Spinal cord (tissue), 10 donors: ENCODE measurements around the gene SLC25A25. TPM values are rescaled to one million over a fixed set of nuclear protein-coding genes. Genes with fewer than 3 reads are reported as not detected.
"Not testable (repeated sequence)": the region's sequence is repeated elsewhere in the genome, so short reads cannot be mapped to it uniquely, and the experiment has no call there.

ENCODE experiments used
- DNase-seq, 6 donors: peaks; one replicate each; pipeline versions ENCODE4 v3.0.0 to v3.0.0-alpha.2; 2013 to 2015; ENCODE audit warnings: low spot score in 6 of 6, low read depth in 4 of 6
- H3K27ac ChIP-seq: one replicate; pipeline ENCODE4 v1.5.1; 2013; ENCODE audit warnings: low read depth, low read length, control low read depth
- H3K27me3 ChIP-seq: one replicate; pipeline ENCODE4 v1.6.1; 2013; ENCODE audit warnings: low read length; ENCODE audit not compliant: control insufficient read depth, insufficient read depth
- H3K36me3 ChIP-seq: one replicate; pipeline ENCODE4 v1.6.1; 2013; ENCODE audit warnings: low read length; ENCODE audit not compliant: control insufficient read depth, insufficient read depth
- H3K4me1 ChIP-seq: one replicate; pipeline ENCODE4 v1.6.1; 2013; ENCODE audit warnings: low read length; ENCODE audit not compliant: control insufficient read depth, insufficient read depth
- H3K4me3 ChIP-seq: one replicate; pipeline ENCODE4 v1.5.1; 2013; ENCODE audit warnings: low read depth, low read length, control low read depth
- H3K9me3 ChIP-seq: one replicate; pipeline ENCODE4 v1.6.1; 2013; ENCODE audit warnings: low read length; ENCODE audit not compliant: control insufficient read depth, insufficient read depth
- WGBS: methylation state at CpG from one replicate; pipeline ENCODE4 v1.1.5; 2013; ENCODE audit warnings: missing lambda C conversion rate; ENCODE audit not compliant: insufficient coverage; 5-methylcytosine and 5-hydroxymethylcytosine counted together
- polyA plus RNA-seq, 2 donors: library from polyadenylated mRNA; unstranded; fragments of 120-200 nt; gene quantifications; one replicate each; pipeline ENCODE4 v1.2.1, GENCODE V29; 2013; ENCODE audit not compliant: insufficient read length in 2 of 2
- total RNA-seq, 2 donors: library from RNA; depleted of rRNA in 1 of 2; stranded (reverse); fragments of 120-200 nt in 1 of 2; fragments of >200 nt in 1 of 2; gene quantifications; one replicate each; pipeline versions ENCODE4 v1.2.3 to v1.2.4, GENCODE V29; 2013 to 2014
- donor health status: healthy.

SLC25A25 gene
- total and polyA plus RNA-seq, 4 donors: 28.2 to 47.7 (median 36.8) TPM

DNA sequence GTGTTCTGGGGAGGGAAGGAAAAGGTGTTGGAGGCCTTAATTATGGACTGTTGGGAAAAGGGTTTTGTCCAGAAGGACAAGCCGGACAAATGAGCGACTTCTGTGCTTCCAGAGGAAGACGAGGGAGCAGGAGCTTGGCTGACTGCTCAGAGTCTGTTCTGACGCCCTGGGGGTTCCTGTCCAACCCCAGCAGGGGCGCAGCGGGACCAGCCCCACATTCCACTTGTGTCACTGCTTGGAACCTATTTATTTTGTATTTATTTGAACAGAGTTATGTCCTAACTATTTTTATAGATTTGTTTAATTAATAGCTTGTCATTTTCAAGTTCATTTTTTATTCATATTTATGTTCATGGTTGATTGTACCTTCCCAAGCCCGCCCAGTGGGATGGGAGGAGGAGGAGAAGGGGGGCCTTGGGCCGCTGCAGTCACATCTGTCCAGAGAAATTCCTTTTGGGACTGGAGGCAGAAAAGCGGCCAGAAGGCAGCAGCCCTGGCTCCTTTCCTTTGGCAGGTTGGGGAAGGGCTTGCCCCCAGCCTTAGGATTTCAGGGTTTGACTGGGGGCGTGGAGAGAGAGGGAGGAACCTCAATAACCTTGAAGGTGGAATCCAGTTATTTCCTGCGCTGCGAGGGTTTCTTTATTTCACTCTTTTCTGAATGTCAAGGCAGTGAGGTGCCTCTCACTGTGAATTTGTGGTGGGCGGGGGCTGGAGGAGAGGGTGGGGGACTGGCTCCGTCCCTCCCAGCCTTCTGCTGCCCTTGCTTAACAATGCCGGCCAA, 40.4 kb downstream of the SLC25A25 start:
- H3K36me3 ChIP-seq: peaks cover 70% of the 10 kb centered on the region
- H3K27me3 ChIP-seq: no peaks in the 10 kb centered on the region
- no peak overlapping the region for H3K27ac ChIP-seq
- H3K4me1 ChIP-seq: peaks cover 17% of the 10 kb centered on the region
- H3K4me3 ChIP-seq: no peak overlapping the region
- 74% methylated on average over 7 of the region's 15 CpGs for WGBS
- DNase-seq: no peak
- H3K9me3 ChIP-seq: no peaks in the 10 kb centered on the region

DNA sequence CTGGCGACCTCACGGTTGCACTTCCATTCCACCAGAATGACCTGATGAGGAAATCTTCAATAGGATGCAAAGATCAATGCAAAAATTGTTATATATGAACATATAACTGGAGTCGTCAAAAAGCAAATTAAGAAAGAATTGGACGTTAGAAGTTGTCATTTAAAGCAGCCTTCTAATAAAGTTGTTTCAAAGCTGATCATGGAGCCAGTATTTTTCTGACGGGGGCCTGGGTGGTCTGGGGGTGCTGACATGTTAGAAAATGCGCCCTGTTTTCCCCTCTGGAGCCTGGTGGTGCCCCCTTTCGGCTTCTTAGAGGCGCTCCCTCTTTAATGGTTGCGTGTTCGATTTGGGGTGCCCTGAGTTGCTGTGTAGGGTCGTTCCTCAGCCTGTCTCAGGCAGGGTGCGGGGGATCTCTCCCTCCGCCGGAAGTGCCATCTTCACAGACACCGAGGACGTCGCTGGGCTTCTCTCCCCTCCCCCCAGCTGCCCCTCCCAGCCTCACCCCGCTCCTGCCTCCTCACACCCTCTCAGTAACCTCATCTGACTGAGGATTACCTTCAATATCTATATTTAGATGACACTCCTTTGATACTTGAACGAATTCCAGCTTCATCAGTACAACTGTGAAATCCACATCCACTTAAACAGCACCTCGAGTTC, 41.1 kb downstream of the SLC25A25 start:
- no peaks in the 10 kb centered on the region for H3K27me3 ChIP-seq
- H3K36me3 ChIP-seq: peaks cover 70% of the 10 kb centered on the region
- H3K4me3 ChIP-seq: no peak overlapping the region
- no peak for DNase-seq
- no peak overlapping the region for H3K27ac ChIP-seq
- H3K9me3 ChIP-seq: no peaks in the 10 kb centered on the region
- peaks cover 12% of the 10 kb centered on the region for H3K4me1 ChIP-seq
- 64% methylated on average over 14 of the region's 20 CpGs for WGBS

DNA sequence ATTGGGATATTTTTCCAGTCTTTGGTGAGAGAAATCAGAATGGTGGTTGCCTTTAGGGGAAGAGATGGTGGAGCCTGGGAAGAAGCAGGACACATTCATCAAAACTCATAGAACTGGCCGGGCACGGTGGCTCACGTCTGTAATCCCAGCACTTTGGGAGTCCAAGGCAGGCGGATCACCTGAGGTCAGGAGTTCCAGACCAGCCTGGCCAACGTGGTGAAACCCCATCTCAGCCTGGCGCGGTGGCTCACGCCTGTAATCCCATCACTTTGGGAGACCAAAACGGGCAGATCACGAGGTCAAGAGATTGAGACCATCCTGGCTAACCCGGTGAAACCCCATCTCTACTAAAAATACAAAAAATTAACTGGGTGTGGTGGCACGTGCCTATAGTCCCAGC, 43.7 kb downstream of the SLC25A25 start:
- peaks cover 64% of the 10 kb centered on the region for H3K36me3 ChIP-seq
- H3K27ac ChIP-seq, H3K4me1 ChIP-seq, H3K4me3 ChIP-seq, H3K27me3 ChIP-seq, H3K9me3 ChIP-seq, DNase-seq: not testable (repeated sequence)
- 83% methylated on average over 11 of the region's 12 CpGs for WGBS

DNA sequence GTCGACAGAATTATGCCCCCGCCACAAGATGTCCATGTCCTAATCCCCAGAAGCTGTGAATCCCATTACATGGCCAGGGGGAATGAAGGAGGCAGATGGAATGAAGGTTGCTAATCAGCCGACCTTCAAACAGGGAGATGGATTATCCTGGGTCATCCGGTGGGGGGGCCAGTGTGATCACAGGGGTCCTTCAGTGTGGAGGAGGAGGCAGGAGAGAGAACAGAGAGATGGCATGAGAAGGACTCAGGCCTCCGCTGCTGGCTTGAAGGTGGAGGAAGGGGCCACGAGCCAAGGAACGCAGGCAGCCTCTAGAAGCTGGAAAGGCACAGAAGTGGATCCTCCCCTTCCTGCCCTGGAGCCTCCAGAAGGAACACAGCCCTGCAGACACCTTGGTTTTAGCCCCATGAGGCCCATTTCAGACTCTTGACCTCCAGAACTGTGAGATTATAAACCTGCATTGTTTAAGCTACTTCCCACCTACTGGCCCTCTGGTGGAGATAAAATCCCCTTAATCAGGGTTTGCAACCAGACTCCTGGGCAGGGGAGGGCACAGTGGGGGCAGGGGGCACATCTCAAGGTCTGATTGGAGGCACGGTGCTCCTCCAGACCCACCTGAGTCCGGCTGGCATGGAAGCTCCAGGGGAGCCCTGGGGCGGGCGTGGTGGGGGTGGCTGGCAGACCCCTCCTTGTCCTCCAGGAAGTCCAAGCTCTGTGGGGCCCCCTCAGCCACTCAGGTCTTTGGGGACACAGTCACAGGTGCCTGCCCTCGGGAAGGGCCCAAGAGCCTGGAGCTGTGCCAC, 45.7 kb downstream of the SLC25A25 start:
- no peak overlapping the region for H3K27ac ChIP-seq
- DNase-seq: no peak
- peaks cover 44% of the 10 kb centered on the region for H3K36me3 ChIP-seq
- H3K4me3 ChIP-seq: no peak overlapping the region
- H3K4me1 ChIP-seq: peaks cover 14% of the 10 kb centered on the region
- no peaks in the 10 kb centered on the region for H3K9me3 ChIP-seq
- WGBS: 94% methylated on average over 10 of the region's 12 CpGs
- no peaks in the 10 kb centered on the region for H3K27me3 ChIP-seq

DNA sequence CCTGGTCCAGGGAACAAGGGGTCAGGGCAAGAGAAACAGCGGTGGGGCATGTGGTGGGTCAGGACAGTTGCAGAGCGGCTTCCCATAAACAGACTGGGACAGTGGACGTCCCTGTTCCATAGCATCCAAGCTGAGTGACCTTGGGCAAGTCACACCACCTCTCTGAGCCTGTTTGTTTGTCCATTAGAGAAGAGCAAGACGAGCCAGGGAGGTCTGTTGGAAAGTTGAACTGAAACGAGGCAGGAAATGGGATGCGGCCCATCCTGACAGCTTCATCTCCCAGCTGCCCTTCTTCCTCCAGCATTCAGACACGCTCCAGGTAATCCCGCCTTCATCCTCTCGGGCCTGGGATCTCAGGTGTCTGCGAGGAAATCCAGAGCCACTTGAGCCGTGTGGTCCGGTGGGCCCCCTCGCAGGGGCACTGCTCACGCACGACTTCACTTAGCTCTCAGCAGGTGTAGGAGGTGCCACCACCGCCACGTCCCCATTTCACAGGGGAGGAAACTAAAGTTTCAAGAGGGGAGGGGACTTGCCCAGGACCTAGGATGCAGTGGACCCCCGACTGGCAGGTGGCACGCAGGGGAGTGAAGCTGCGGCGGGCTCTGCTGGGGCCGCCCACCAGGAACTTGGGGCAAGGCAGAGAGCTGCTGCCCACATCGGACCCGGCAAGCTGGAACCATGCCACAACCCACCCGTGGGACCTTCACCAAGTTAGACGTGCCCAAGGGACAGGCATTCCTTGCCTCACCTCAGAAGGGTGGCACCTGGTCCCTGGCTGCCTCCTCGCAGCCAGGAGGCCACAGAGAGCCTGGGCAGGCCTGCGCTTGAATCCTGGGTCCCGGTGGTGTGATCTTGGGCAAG, 46.5 kb downstream of the SLC25A25 start:
- DNase-seq: no peak
- 89% methylated on average over 29 of the region's 29 CpGs for WGBS
- Histone ChIP-seq H3K27me3 (no peaks in the 10 kb centered on the region), H3K9me3 (no peaks in the 10 kb centered on the region), H3K36me3 (peaks cover 45% of the 10 kb centered on the region), H3K4me1 (peaks cover 12% of the 10 kb centered on the region), H3K27ac (no peak overlapping the region), H3K4me3 (no peak overlapping the region)

DNA sequence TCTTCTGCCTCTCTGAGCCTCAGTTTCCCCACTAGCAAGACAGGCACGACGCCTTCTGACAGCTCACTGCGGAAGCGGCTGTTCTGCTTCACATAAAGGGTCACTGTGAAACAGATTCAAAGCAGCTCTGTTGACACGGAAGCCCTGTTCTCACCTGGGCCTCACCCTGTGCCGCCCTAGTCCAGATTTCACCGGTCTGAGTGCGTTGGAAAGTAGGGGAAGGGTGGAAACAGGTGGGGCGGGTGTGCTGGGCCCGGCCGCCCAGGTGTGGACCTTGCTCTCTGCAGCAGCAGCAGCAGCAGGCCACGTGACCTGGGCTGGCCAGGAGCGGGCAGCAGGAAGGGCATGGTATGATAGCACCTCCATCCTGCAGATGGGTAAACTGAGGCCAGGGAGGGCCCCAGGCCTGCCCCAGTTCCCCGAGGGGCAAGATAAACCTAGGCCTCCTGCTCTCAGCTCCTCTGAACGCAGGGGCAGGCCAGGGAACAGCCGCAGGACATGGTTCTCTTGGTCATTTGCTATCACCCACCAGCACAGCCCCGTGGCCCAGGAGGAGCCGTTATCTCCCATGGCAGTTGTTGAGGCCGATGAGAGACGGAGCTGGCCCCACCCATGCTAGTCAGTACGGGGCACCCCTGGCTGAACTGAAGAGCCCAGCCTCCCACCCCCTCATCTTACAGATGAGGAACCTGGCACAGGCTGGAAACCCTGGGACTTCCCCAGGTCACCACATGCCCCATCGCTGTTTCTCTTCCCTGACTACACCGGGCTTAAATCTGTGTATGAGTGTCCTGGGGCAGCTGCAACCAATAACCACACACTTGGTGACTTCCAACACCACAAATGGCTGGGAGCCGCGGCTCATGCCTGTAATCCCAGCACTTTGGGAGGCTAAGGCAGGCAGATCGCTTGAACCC, 47.4 kb downstream of the SLC25A25 start:
- Histone ChIP-seq H3K4me1 (peaks cover 12% of the 10 kb centered on the region), H3K27ac (no peak overlapping the region), H3K4me3 (no peak overlapping the region), H3K9me3 (no peaks in the 10 kb centered on the region), H3K36me3 (peaks cover 47% of the 10 kb centered on the region), H3K27me3 (no peaks in the 10 kb centered on the region)
- DNase-seq: no peak
- 93% methylated on average over 24 of the region's 26 CpGs for WGBS

DNA sequence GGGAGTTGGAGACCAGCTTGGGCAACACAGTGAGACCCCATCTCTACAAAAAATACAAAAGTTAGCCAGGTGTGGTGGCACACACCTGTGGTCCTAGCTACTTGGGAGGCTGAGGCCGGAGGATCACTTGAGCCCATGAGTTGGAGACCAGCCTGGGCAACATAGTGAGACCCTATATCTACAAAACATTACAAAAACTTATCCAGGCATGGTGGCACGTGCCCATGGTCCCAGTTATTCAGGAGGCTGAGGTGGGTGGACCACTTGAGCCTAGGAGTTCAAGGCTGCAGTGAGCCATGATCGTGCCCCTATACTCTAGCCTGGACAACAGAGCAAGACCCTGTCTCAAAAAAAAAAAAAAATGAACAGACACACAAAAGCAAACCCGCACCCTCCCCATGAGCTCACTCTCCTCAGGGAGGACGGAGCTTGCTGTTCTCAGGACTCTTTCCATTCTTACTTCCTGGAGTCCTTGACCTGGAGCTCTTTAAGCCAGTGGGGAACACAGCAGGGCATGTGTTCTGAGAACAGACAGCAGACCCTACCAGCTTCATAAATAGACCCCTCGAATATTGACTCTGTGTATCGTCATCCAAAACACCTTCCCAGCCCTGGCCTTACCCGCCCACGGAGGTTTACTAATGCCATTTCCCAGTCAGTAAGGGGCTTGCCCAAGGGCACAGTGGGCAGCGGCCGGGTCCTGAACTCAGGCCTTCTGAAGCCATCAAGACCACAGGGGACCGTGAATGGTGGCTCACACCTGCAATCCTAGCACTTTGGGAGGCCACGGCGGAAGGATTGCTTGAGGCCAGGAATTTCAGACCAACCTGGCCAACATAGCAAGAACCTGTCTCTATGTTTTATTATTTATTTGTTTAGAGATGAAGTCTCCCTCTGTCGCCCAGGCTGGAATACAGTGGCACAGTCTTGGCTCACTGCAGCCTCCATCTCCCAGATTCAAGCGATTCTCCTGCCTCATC, 48.4 kb downstream of the SLC25A25 start:
- Histone ChIP-seq H3K27ac (no peak overlapping the region), H3K36me3 (peaks cover 56% of the 10 kb centered on the region), H3K4me1 (peaks cover 12% of the 10 kb centered on the region), H3K27me3 (no peaks in the 10 kb centered on the region), H3K4me3 (no peak overlapping the region), H3K9me3 (no peaks in the 10 kb centered on the region)
- no peak for DNase-seq
- WGBS: 94% methylated on average over 12 of the region's 16 CpGs
